SK-N-SH (cell line): ENCODE data around the gene DDC. TPM values are rescaled to one million over a fixed set of nuclear protein-coding genes. Genes with fewer than 3 reads are reported as not detected.

Source experiments
- CTCF ChIA-PET: fragments of 300-600, 350-600 bp; formaldehyde crosslinking; extraction: SDS; loops from one replicate; lab custom pipeline; 2021; lab: Yijun Ruan, JAX
- POLR2A ChIA-PET: fragments of 350-600 bp; sonication (Branson Sonifier 250); formaldehyde crosslinking; extraction: SDS; loops from one replicate; lab custom pipeline; 2020; ENCODE audit warnings: antibody characterized with exemption, inconsistent platforms; lab: Yijun Ruan, JAX
- DNase-seq: peaks from one replicate; pipeline ENCODE4 v3.0.0; 2012
- H2AFZ ChIP-seq: fragments of 200-600 bp; sonication (generic); 2 replicates; pipeline ENCODE4 v1.8.1; 2016; ENCODE audit warnings: antibody characterized with exemption, mild to moderate bottlenecking, low read depth
- H3F3A ChIP-seq: fragments of 200-600 bp; sonication (generic); replicated peaks from 2 replicates; pipeline ENCODE3; 2016; ENCODE audit warnings: antibody characterized with exemption, mild to moderate bottlenecking; ENCODE audit not compliant: insufficient read depth
- H3K27ac ChIP-seq, 2 experiments: fragments of 200-500 bp in 1 of 2; fragments of 200-600 bp in 1 of 2; sonication (Bioruptor generic) in 1 of 2; sonication (generic), shearing (Covaris generic) in 1 of 2; 2 replicates each; pipeline versions ENCODE4 v1.5.1 to v1.6.1; 2014 to 2016; ENCODE audit warnings: low read depth in 2 of 2, inconsistent platforms in 1 of 2, low read length in 1 of 2, mild to moderate bottlenecking in 1 of 2, mixed read lengths in 1 of 2
- H3K27me3 ChIP-seq: fragments of 200-600 bp; sonication (generic), shearing (Covaris generic); 2 replicates; pipeline ENCODE4 v1.6.1; 2016; ENCODE audit warnings: mixed run types; ENCODE audit not compliant: insufficient read depth
- H3K36me3 ChIP-seq, 2 experiments: fragments of 200-500 bp in 1 of 2; fragments of 200-600 bp in 1 of 2; sonication (Bioruptor generic) in 1 of 2; sonication (generic) in 1 of 2; replicated peaks in 1 of 2; 2 replicates each; pipeline versions ENCODE3 to v1.5.1; 2014 to 2016; ENCODE audit warnings: low read length in 1 of 2, mild to moderate bottlenecking in 1 of 2; ENCODE audit not compliant: insufficient read depth in 2 of 2, control insufficient read depth in 1 of 2
- H3K4me1 ChIP-seq, 2 experiments: fragments of 200-500 bp in 1 of 2; fragments of 200-600 bp in 1 of 2; sonication (Bioruptor generic) in 1 of 2; sonication (generic), shearing (Covaris generic) in 1 of 2; 2 replicates each; pipeline versions ENCODE4 v1.5.1 to v1.6.1; 2014 to 2016; ENCODE audit warnings: low read depth in 1 of 2, low read length in 1 of 2, mixed run types in 1 of 2; ENCODE audit not compliant: insufficient read depth in 2 of 2, control insufficient read depth in 1 of 2
- H3K4me2 ChIP-seq: fragments of 200-600 bp; sonication (generic), shearing (Covaris generic); 2 replicates; pipeline ENCODE4 v1.6.1; 2017; ENCODE audit warnings: mixed run types
- H3K4me3 ChIP-seq, 2 experiments: fragments of 200-500 bp in 1 of 2; fragments of 200-600 bp in 1 of 2; sonication (Bioruptor generic) in 1 of 2; sonication (generic), shearing (Covaris generic) in 1 of 2; 2 replicates each; pipeline versions ENCODE4 v1.5.1 to v1.8.1; 2014 to 2016; ENCODE audit warnings: low read depth in 2 of 2, inconsistent platforms in 1 of 2, low read length in 1 of 2, mild to moderate bottlenecking in 1 of 2, mixed read lengths in 1 of 2, moderate library complexity in 1 of 2
- H3K79me2 ChIP-seq: fragments of 200-600 bp; sonication (generic); 2 replicates; pipeline ENCODE4 v1.8.1; 2017; ENCODE audit warnings: mild to moderate bottlenecking; ENCODE audit not compliant: insufficient read depth
- H3K9ac ChIP-seq: fragments of 200-600 bp; sonication (generic); 2 replicates; pipeline ENCODE4 v1.6.1; 2017; ENCODE audit warnings: mixed run types
- H3K9me2 ChIP-seq: fragments of 200-600 bp; sonication (generic); 2 replicates; pipeline ENCODE4 v1.6.1; 2017; ENCODE audit warnings: mixed run types
- H3K9me3 ChIP-seq: fragments of 200-600 bp; sonication (generic); 2 replicates; pipeline ENCODE4 v1.6.1; 2017; ENCODE audit warnings: mixed run types, mild to moderate bottlenecking, moderate library complexity
- H4K20me1 ChIP-seq: fragments of 200-600 bp; sonication (generic); 2 replicates; pipeline ENCODE4 v1.6.1; 2017; ENCODE audit warnings: mild to moderate bottlenecking, mixed run types; ENCODE audit not compliant: insufficient read depth
- CHD2 ChIP-seq: fragments of 150-350 bp; IDR thresholded peaks from 2 replicates; pipeline ENCODE4 v1.6.1; 2018; ENCODE audit warnings: low read length; ENCODE audit not compliant: partially characterized antibody
- ELF1 ChIP-seq: IDR thresholded peaks from 2 replicates; pipeline ENCODE4 v1.4.0; 2012
- EP300 ChIP-seq, 2 experiments: IDR thresholded peaks; 2 replicates each; pipeline versions ENCODE4 v1.4.0 to v1.6.1; 2012; ENCODE audit warnings: borderline replicate concordance in 1 of 2, low read depth in 1 of 2, low read length in 1 of 2
- FOSL2 ChIP-seq: IDR thresholded peaks from 2 replicates; pipeline ENCODE4 v1.4.0; 2012; ENCODE audit warnings: low read depth, mild to moderate bottlenecking, moderate library complexity, borderline replicate concordance
- FOXM1 ChIP-seq: IDR thresholded peaks from 2 replicates; pipeline ENCODE4 v1.4.0; 2012; ENCODE audit warnings: low read depth, mild to moderate bottlenecking
- GATA2 ChIP-seq: sonication (generic); formaldehyde crosslinking; IDR thresholded peaks from 2 replicates; pipeline ENCODE4 v1.5.0; 2020; ENCODE audit warnings: mild to moderate bottlenecking, missing genetic modification reagents
- JUND ChIP-seq: IDR thresholded peaks from 2 replicates; pipeline ENCODE4 v1.4.0; 2012
- MEF2A ChIP-seq: IDR thresholded peaks from 2 replicates; pipeline ENCODE4 v1.4.0; 2012; ENCODE audit warnings: low read depth, borderline replicate concordance
- NFIC ChIP-seq: IDR thresholded peaks from 2 replicates; pipeline ENCODE4 v1.4.0; 2012; ENCODE audit warnings: borderline replicate concordance
- RAD21 ChIP-seq: IDR thresholded peaks from 2 replicates; pipeline ENCODE4 v1.6.1; 2012; ENCODE audit warnings: mild to moderate bottlenecking, low read length
- RCOR1 ChIP-seq: fragments of 150-350 bp; IDR thresholded peaks from 2 replicates; pipeline ENCODE4 v1.6.1; 2017; ENCODE audit warnings: antibody characterized with exemption, low read length
- TCF12 ChIP-seq: IDR thresholded peaks from 2 replicates; pipeline ENCODE4 v1.4.0; 2012
- WGBS: methylation state at CpG from one replicate; pipeline ENCODE4 v1.1.6; 2017; ENCODE audit warnings: low lambda C conversion rate; 5-methylcytosine and 5-hydroxymethylcytosine counted together
- polyA plus RNA-seq, 3 experiments: library from polyadenylated mRNA; depleted of rRNA; stranded (reverse); fragments of >200 nt; gene quantifications; 2 replicates each; pipeline ENCODE4 v1.2.3, GENCODE V29; 2012
- small RNA-seq, 7 experiments: library from RNA; depleted of rRNA; stranded (forward); fragments of <200 nt; gene quantifications; one replicate each; pipeline ENCODE3, GENCODE V24; 2012
- TF ChIP-seq, protein P1 (sequence below): IDR thresholded peaks from 2 replicates; pipeline ENCODE4 v1.4.0; 2012; ENCODE audit warnings: low read depth, borderline replicate concordance
- TF ChIP-seq, protein P2 (sequence below): IDR thresholded peaks from 2 replicates; pipeline ENCODE4 v1.4.0; 2012; ENCODE audit warnings: low read depth
- TF ChIP-seq, protein P3 (sequence below): fragments of 150-350 bp; IDR thresholded peaks from 2 replicates; pipeline ENCODE4 v1.6.1; 2016; ENCODE audit warnings: mild to moderate bottlenecking, low read depth, low read length
- TF ChIP-seq, protein P4 (sequence below): fragments of 200-600 bp; sonication (generic); IDR thresholded peaks from 2 replicates; pipeline ENCODE4 v1.6.1; 2017; ENCODE audit warnings: antibody characterized with exemption, mild to moderate bottlenecking, moderate library complexity

The DDC gene
- polyA plus RNA-seq, 1 of the 3 experiments (the other 2 are of a cell fraction) = 1.8 TPM

DNA sequence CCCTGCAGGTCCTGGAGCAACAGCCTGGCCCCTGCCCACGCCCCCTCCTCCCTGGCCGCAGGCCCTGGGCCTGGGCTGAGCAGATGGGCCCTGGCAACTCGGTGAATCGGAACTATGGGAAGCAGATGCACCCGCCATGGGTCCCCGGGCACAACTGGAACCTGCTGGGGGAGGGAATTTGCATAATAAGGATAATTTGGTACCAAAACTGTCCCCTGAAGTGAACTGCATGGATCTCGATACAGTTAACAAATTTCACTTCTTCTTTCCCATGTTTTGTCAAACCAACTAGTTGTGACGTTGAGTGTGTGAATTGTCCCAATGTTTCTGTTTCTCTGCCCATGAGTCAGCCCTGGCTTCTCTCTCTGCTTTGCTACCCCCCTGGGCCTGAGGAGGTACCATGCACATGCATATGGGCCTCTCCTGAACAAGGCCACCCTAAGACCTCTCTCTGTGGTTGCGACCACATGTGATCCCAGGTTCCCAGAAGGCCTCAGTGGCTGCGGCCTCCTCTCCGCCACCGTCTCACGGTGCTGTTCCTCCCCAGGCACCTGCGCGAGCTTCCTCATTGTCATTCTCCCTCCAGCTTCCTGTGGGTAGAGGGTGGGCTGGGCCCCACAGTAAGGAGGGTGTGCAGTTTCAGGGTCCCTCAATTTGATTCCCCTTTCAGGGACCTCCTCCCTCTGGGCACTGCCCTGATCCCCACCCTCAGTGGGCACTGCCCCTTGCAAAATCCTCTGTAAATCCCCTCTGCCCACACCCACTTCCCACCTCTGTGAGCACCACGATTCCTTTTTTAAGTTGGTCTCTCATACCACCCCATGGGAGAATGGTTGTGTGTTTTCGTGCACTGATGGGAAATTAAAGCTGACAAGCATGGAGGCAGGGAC lies 155.1 kb downstream of the DDC start:
- no peak for DNase-seq
- Histone ChIP-seq H3K4me2 (no peak overlapping the region), H3K9me2 (no peaks in the 10 kb centered on the region), H3K4me3 (no peak overlapping the region), H3K4me1 (no peaks in the 10 kb centered on the region; a peak in 1 of 4 replicates), H3K79me2 (no peaks in the 10 kb centered on the region), H2AFZ (no peak overlapping the region), H3K27ac (no peak overlapping the region), H3K27me3 (peaks cover 20% of the 10 kb centered on the region; the same call in 1 of the 2 replicates), H4K20me1 (no peaks in the 10 kb centered on the region), H3K36me3 (no peaks in the 10 kb centered on the region), H3F3A (no peaks in the 10 kb centered on the region), H3K9ac (no peak overlapping the region), H3K9me3 (no peaks in the 10 kb centered on the region)
- ChIA-PET CTCF (interaction anchor here (0.9 to 18.1 kb wide), 3 partner anchors 40 to 269 kb away, joined by 3 to 353 read pairs (median 8); no protein-coding TSS in a partner anchor), POLR2A (no interaction called here)
- 56% methylated on average over 17 of the region's 17 CpGs for WGBS
- TF ChIP-seq TCF12 = no peak
- no peak for TF ChIP-seq EP300 (IDR thresholded peaks at IDR 0.05; ENCODE audit: borderline replicate concordance in 1 of 2, low read depth in 1 of 2, low read length in 1 of 2)
- TF ChIP-seq, protein P1, sequence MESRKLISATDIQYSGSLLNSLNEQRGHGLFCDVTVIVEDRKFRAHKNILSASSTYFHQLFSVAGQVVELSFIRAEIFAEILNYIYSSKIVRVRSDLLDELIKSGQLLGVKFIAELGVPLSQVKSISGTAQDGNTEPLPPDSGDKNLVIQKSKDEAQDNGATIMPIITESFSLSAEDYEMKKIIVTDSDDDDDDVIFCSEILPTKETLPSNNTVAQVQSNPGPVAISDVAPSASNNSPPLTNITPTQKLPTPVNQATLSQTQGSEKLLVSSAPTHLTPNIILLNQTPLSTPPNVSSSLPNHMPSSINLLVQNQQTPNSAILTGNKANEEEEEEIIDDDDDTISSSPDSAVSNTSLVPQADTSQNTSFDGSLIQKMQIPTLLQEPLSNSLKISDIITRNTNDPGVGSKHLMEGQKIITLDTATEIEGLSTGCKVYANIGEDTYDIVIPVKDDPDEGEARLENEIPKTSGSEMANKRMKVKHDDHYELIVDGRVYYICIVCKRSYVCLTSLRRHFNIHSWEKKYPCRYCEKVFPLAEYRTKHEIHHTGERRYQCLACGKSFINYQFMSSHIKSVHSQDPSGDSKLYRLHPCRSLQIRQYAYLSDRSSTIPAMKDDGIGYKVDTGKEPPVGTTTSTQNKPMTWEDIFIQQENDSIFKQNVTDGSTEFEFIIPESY = no peak
- no peak for TF ChIP-seq MEF2A
- no peak for TF ChIP-seq FOSL2
- no peak for TF ChIP-seq RAD21
- TF ChIP-seq, protein P2, sequence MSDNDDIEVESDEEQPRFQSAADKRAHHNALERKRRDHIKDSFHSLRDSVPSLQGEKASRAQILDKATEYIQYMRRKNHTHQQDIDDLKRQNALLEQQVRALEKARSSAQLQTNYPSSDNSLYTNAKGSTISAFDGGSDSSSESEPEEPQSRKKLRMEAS = no peak
- TF ChIP-seq GATA2 (CRISPR knock-in tag) = no peak
- no peak for TF ChIP-seq RCOR1
- TF ChIP-seq, protein P3, sequence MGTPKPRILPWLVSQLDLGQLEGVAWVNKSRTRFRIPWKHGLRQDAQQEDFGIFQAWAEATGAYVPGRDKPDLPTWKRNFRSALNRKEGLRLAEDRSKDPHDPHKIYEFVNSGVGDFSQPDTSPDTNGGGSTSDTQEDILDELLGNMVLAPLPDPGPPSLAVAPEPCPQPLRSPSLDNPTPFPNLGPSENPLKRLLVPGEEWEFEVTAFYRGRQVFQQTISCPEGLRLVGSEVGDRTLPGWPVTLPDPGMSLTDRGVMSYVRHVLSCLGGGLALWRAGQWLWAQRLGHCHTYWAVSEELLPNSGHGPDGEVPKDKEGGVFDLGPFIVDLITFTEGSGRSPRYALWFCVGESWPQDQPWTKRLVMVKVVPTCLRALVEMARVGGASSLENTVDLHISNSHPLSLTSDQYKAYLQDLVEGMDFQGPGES = no peak
- TF ChIP-seq FOXM1 = no peak
- no peak for TF ChIP-seq NFIC
- no peak for TF ChIP-seq JUND
- TF ChIP-seq, protein P4, sequence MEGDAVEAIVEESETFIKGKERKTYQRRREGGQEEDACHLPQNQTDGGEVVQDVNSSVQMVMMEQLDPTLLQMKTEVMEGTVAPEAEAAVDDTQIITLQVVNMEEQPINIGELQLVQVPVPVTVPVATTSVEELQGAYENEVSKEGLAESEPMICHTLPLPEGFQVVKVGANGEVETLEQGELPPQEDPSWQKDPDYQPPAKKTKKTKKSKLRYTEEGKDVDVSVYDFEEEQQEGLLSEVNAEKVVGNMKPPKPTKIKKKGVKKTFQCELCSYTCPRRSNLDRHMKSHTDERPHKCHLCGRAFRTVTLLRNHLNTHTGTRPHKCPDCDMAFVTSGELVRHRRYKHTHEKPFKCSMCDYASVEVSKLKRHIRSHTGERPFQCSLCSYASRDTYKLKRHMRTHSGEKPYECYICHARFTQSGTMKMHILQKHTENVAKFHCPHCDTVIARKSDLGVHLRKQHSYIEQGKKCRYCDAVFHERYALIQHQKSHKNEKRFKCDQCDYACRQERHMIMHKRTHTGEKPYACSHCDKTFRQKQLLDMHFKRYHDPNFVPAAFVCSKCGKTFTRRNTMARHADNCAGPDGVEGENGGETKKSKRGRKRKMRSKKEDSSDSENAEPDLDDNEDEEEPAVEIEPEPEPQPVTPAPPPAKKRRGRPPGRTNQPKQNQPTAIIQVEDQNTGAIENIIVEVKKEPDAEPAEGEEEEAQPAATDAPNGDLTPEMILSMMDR = no peak
- TF ChIP-seq ELF1 = no peak
- no peak for TF ChIP-seq CHD2

Small RNAs within 50 kb of the gene (small RNA-seq; reads per million reads assigned to genes)
- 0 reads per million in 7 experiments for gene RNU6-1091P

Other genes with a start within 250 kb of the DDC start
- gene FIGNL1, start 115.1 kb downstream of the DDC start, polyA plus RNA-seq (2012; rRNA removed) = 6.7 and 8.6 TPM in 2 replicates
- 4.4 and 5.1 TPM in 2 replicates for gene GRB10, start 217.5 kb upstream of the DDC start, polyA plus RNA-seq (2012; rRNA removed)